ENCODE results near the gene NAPEPLD.
"Not testable (repeated sequence)": the region's sequence is repeated elsewhere in the genome, so short reads cannot be mapped to it uniquely, and the experiment has no call there.

NAPEPLD gene

GRCh38 chr7:103106703-103107070 lies 42.2 kb downstream of the NAPEPLD start:
- DNase-seq (ENCODE audit: low read depth) = not testable (repeated sequence)

GRCh38 chr7:103106005-103106702 lies 42.7 kb downstream of the NAPEPLD start:
- no peak for DNase-seq (ENCODE audit: low read depth)

- DNase-seq (ENCODE audit: low read depth) = no peak
Observed at GRCh38 chr7:103101543-103101942, 47.4 kb downstream of the NAPEPLD start.

GRCh38 chr7:103100348-103100747 lies 48.6 kb downstream of the NAPEPLD start:
- no peak for DNase-seq (ENCODE audit: low read depth)

- DNase-seq (ENCODE audit: low read depth) = no peak
Observed at GRCh38 chr7:103097041-103097440, 51.9 kb downstream of the NAPEPLD start.

- DNase-seq (ENCODE audit: low read depth) = not testable (repeated sequence)
Observed at GRCh38 chr7:103095558-103095957, 53.3 kb downstream of the NAPEPLD start.

GRCh38 chr7:103094102-103094501 lies 54.8 kb downstream of the NAPEPLD start:
- DNase-seq (ENCODE audit: low read depth) = no peak

GRCh38 chr7:103093429-103093828 lies 55.5 kb downstream of the NAPEPLD start:
- no peak for DNase-seq (ENCODE audit: low read depth)

- not testable (repeated sequence) for DNase-seq (ENCODE audit: low read depth)
Observed at GRCh38 chr7:103092321-103092720, 56.6 kb downstream of the NAPEPLD start.

- DNase-seq (ENCODE audit: low read depth) = no peak
Observed at GRCh38 chr7:103083210-103083609, 65.7 kb downstream of the NAPEPLD start.

GRCh38 chr7:103082497-103082896 lies 66.4 kb downstream of the NAPEPLD start:
- DNase-seq (ENCODE audit: low read depth) = no peak

- no peak for DNase-seq (ENCODE audit: low read depth)
Observed at GRCh38 chr7:103080923-103081322, 68.0 kb downstream of the NAPEPLD start.

GRCh38 chr7:103079836-103080235 lies 69.1 kb downstream of the NAPEPLD start:
- no peak for DNase-seq (ENCODE audit: low read depth)

GRCh38 chr7:103078226-103078625 lies 70.7 kb downstream of the NAPEPLD start:
- not testable (repeated sequence) for DNase-seq (ENCODE audit: low read depth)

- DNase-seq (ENCODE audit: low read depth) = no peak
Observed at GRCh38 chr7:103077318-103077717, 71.6 kb downstream of the NAPEPLD start.

GRCh38 chr7:103076764-103077163 lies 72.1 kb downstream of the NAPEPLD start:
- no peak for DNase-seq (ENCODE audit: low read depth)

- no peak for DNase-seq (ENCODE audit: low read depth)
Observed at GRCh38 chr7:103075337-103075918, 73.5 kb downstream of the NAPEPLD start.

- peak; percentile 67 for DNase-seq (ENCODE audit: low read depth)
Observed at GRCh38 chr7:103074519-103075336, 74.2 kb downstream of the NAPEPLD start, which contains the start of the genes ARMC10 and FBXL13. TSS of gene ARMC10 (plus strand) at chr7:103075140. CDS start at chr7:103075273, 133 bp downstream. TSS of gene FBXL13 (minus strand) at chr7:103074796.

- no peak for DNase-seq (ENCODE audit: low read depth)
Observed at GRCh38 chr7:103073989-103074518, 74.8 kb downstream of the NAPEPLD start.

GRCh38 chr7:103071000-103071399 lies 77.9 kb downstream of the NAPEPLD start:
- DNase-seq (ENCODE audit: low read depth) = no peak

GRCh38 chr7:103068414-103069403 lies 80.2 kb downstream of the NAPEPLD start:
- DNase-seq (ENCODE audit: low read depth) = no peak
